Cardiac muscle cell (in vitro differentiated cells and primary cell): ENCODE data around the gene ELFN1. TPM values are rescaled to one million over a fixed set of nuclear protein-coding genes. Genes with fewer than 3 reads are reported as not detected.

Experiments
- DNase-seq, 2 donors: peaks; one replicate each; pipeline versions ENCODE4 v3.0.0 to v3.0.0-alpha.2; 2010 to 2017; ENCODE audit warnings: low read depth in 1 of 2, low spot score in 1 of 2
- H3K27ac ChIP-seq: fragments of 200-600 bp; sonication (generic); 2 replicates; pipeline ENCODE4 v1.5.1; 2016
- H3K27me3 ChIP-seq: fragments of 200-600 bp; sonication (generic); 2 replicates; pipeline ENCODE4 v1.6.0; 2016; ENCODE audit warnings: control low read depth
- H3K36me3 ChIP-seq: fragments of 200-600 bp; sonication (generic); 2 replicates; pipeline ENCODE4 v1.5.1; 2016; ENCODE audit warnings: control low read depth
- H3K4me1 ChIP-seq: fragments of 200-600 bp; sonication (generic); 2 replicates; pipeline ENCODE4 v1.8.1; 2017; ENCODE audit warnings: low read depth, mild to moderate bottlenecking, mixed run types
- H3K4me3 ChIP-seq: fragments of 200-600 bp; sonication (generic); 2 replicates; pipeline ENCODE4 v1.5.1; 2016; ENCODE audit warnings: mild to moderate bottlenecking
- H3K9me3 ChIP-seq: fragments of 200-600 bp; sonication (generic); 2 replicates; pipeline ENCODE4 v1.5.1; 2017; ENCODE audit warnings: low read depth, mild to moderate bottlenecking, control low read depth
- CTCF ChIP-seq: IDR thresholded peaks from 2 replicates; pipeline ENCODE4 v1.5.1; 2012; ENCODE audit warnings: low read depth, mild to moderate bottlenecking, low read length
- polyA plus RNA-seq: library from polyadenylated mRNA; unstranded; fragments of >200 nt; fragmentation: Nextera tagmentation; extraction: Ambion mirVana; gene quantifications from 2 replicates; pipeline ENCODE4 v1.2.1, GENCODE V29; 2016
- total RNA-seq: library from RNA; depleted of rRNA; stranded (reverse); fragments of >200 nt; gene quantifications from 2 replicates; pipeline ENCODE4 v1.2.3, GENCODE V29; 2016

ELFN1 gene
- total and polyA plus RNA-seq, 2 experiments from 2014 or later, result 8.9 to 51.6 TPM

GRCh38 chr7:1651891-1652290 lies 18.2 kb upstream of the ELFN1 start:
- H3K27ac ChIP-seq, result no peak overlapping the region
- H3K9me3 ChIP-seq, result no peaks in the 10 kb centered on the region
- TF ChIP-seq CTCF, result no peak
- peaks cover 19% of the 10 kb centered on the region for H3K4me1 ChIP-seq
- no peak for DNase-seq
- H3K4me3 ChIP-seq, result no peak overlapping the region
- no peaks in the 10 kb centered on the region for H3K36me3 ChIP-seq
- peaks cover 4% of the 10 kb centered on the region for H3K27me3 ChIP-seq

GRCh38 chr7:1653500-1653899 lies 16.6 kb upstream of the ELFN1 start:
- Histone ChIP-seq H3K27me3 (peaks cover 10% of the 10 kb centered on the region), H3K9me3 (no peaks in the 10 kb centered on the region), H3K27ac (no peak overlapping the region), H3K4me1 (peaks cover 6% of the 10 kb centered on the region), H3K36me3 (no peaks in the 10 kb centered on the region), H3K4me3 (no peak overlapping the region)
- DNase-seq, result no peak
- TF ChIP-seq CTCF, result no peak

- Histone ChIP-seq H3K9me3 (no peaks in the 10 kb centered on the region), H3K4me1 (no peaks in the 10 kb centered on the region), H3K4me3 (no peak overlapping the region), H3K36me3 (no peaks in the 10 kb centered on the region), H3K27me3 (peaks cover 10% of the 10 kb centered on the region), H3K27ac (no peak overlapping the region)
- DNase-seq, result no peak
- TF ChIP-seq CTCF, result no peak
These were observed 16.0 kb upstream of the ELFN1 start for GRCh38 chr7:1654111-1654510.

GRCh38 chr7:1654738-1655475 lies 15.2 kb upstream of the ELFN1 start:
- Histone ChIP-seq H3K9me3 (no peaks in the 10 kb centered on the region), H3K4me3 (no peak overlapping the region), H3K27ac (no peak overlapping the region), H3K27me3 (peaks cover 10% of the 10 kb centered on the region), H3K4me1 (no peaks in the 10 kb centered on the region), H3K36me3 (no peaks in the 10 kb centered on the region)
- DNase-seq, result no peak
- no peak for TF ChIP-seq CTCF

GRCh38 chr7:1659696-1660095 lies 10.4 kb upstream of the ELFN1 start:
- TF ChIP-seq CTCF, result no peak
- peaks cover 28% of the 10 kb centered on the region for H3K27me3 ChIP-seq
- no peaks in the 10 kb centered on the region for H3K9me3 ChIP-seq
- peaks cover 7% of the 10 kb centered on the region for H3K4me1 ChIP-seq
- no peak overlapping the region for H3K4me3 ChIP-seq
- H3K36me3 ChIP-seq, result no peaks in the 10 kb centered on the region
- no peak for DNase-seq
- H3K27ac ChIP-seq, result no peak overlapping the region
